Panc1 (cell line): ENCODE measurements around the gene SRRM3. TPM values are rescaled to one million over a fixed set of nuclear protein-coding genes. Genes with fewer than 3 reads are reported as not detected.
A peak's percentile ranks its signal among the peaks of the same experiment; 100 is the strongest.

Source experiments
- ATAC-seq: fragments of 200-7000 bp; cut with Tn5 transposase; 2 replicates; pipeline ENCODE4 v1.9.1; 2020; ENCODE audit warnings: mild to moderate bottlenecking, moderate library complexity
- BruUV-seq: library from RNA; stranded (reverse); fragments of 400-500 nt; replicated peaks from 2 replicates; lab custom pipeline; 2021; lab: Mats Ljungman, UMichigan
- CTCF ChIA-PET: fragments of 300-600 bp; sonication (Branson Sonifier 250); formaldehyde crosslinking; loops from one replicate; lab custom pipeline; 2022; ENCODE audit warnings: antibody characterized with exemption; lab: Charles Lee
- POLR2A ChIA-PET: fragments of 300-600 bp; sonication (Branson Sonifier 250); formaldehyde crosslinking; loops from one replicate; lab custom pipeline; 2022; ENCODE audit warnings: antibody characterized with exemption; lab: Charles Lee
- DNase-seq: peaks from one replicate; pipeline ENCODE4 v3.0.0-alpha.2; 2010; ENCODE audit warnings: low read depth, low spot score
- H3K27ac ChIP-seq: 2 replicates; pipeline ENCODE4 v1.5.1; 2011; ENCODE audit warnings: mild to moderate bottlenecking, low read length, inconsistent platforms
- H3K27me3 ChIP-seq: fragments of 200-500 bp; sonication (Bioruptor generic); 2 replicates; pipeline ENCODE4 v1.6.0; 2014; ENCODE audit warnings: low read length, inconsistent platforms; ENCODE audit not compliant: control insufficient read depth, insufficient read depth
- H3K36me3 ChIP-seq: fragments of 200-500 bp; sonication (Bioruptor generic); 2 replicates; pipeline ENCODE4 v1.5.1; 2014; ENCODE audit warnings: inconsistent platforms, mild to moderate bottlenecking, low read length, moderate library complexity; ENCODE audit not compliant: control insufficient read depth, insufficient read depth
- H3K4me1 ChIP-seq: 2 replicates; pipeline ENCODE4 v1.5.1; 2011; ENCODE audit warnings: inconsistent platforms, mild to moderate bottlenecking, low read length, moderate library complexity; ENCODE audit not compliant: control insufficient read depth, insufficient read depth
- H3K4me3 ChIP-seq, 2 experiments: 2 replicates each; pipeline ENCODE4 v1.5.1; 2011 to 2012; ENCODE audit warnings: low read depth in 2 of 2, low read length in 2 of 2, mild to moderate bottlenecking in 2 of 2, inconsistent platforms in 1 of 2, moderate library complexity in 1 of 2
- H3K9me3 ChIP-seq: fragments of 200-500 bp; sonication (Bioruptor generic); 2 replicates; pipeline ENCODE4 v1.5.1; 2014; ENCODE audit warnings: low read depth, mild to moderate bottlenecking, inconsistent platforms, low read length, moderate library complexity; ENCODE audit not compliant: control insufficient read depth, insufficient read depth
- POLR2AphosphoS5 ChIP-seq: IDR thresholded peaks from 2 replicates; pipeline ENCODE4 v1.6.1; 2012; ENCODE audit warnings: mild to moderate bottlenecking, low read depth, low read length, moderate library complexity
- SIN3A ChIP-seq: IDR thresholded peaks from 2 replicates; pipeline ENCODE4 v1.6.1; 2012; ENCODE audit warnings: low read depth, mild to moderate bottlenecking, low read length, moderate library complexity, borderline replicate concordance; ENCODE audit not compliant: insufficient read depth
- TCF7L2 ChIP-seq: IDR thresholded peaks from 2 replicates; pipeline ENCODE4 v1.6.1; 2011; ENCODE audit warnings: mild to moderate bottlenecking, low read depth, low read length, inconsistent platforms
- in situ Hi-C: cut with HindIII; loops from 2 replicates; pipeline ENCODE4 v1.10.0; 2016; ENCODE audit warnings: low sequenced_read_pairs, low pct_unique_long_range_greater_than_20kb
- intact Hi-C: fragments of 100-400 bp; cut with micrococcal nuclease; formaldehyde crosslinking; loops from one replicate; pipeline ENCODE4 v1.10.0; 2022; ENCODE audit not compliant: unreplicated experiment
- total RNA-seq: library from RNA; stranded (reverse); gene quantifications from one replicate; pipeline ENCODE4 v1.2.1, GENCODE V29; 2021; ENCODE audit not compliant: unreplicated experiment
- TF ChIP-seq, protein P1 (sequence below): fragments of 450-650 bp; IDR thresholded peaks from 2 replicates; pipeline ENCODE4 v1.5.1; 2017; ENCODE audit warnings: mild to moderate bottlenecking
- TF ChIP-seq, protein P2 (sequence below), 2 experiments: IDR thresholded peaks; 2 replicates each; pipeline ENCODE4 v1.6.1; 2011 to 2012; ENCODE audit warnings: low read depth in 2 of 2, control low read depth in 1 of 2, low read length in 1 of 2, mild to moderate bottlenecking in 1 of 2, moderate library complexity in 1 of 2; ENCODE audit not compliant: insufficient read depth in 1 of 2

The SRRM3 gene
- total RNA-seq, 1 experiment from 2014 or later = 8.5 TPM

DNA sequence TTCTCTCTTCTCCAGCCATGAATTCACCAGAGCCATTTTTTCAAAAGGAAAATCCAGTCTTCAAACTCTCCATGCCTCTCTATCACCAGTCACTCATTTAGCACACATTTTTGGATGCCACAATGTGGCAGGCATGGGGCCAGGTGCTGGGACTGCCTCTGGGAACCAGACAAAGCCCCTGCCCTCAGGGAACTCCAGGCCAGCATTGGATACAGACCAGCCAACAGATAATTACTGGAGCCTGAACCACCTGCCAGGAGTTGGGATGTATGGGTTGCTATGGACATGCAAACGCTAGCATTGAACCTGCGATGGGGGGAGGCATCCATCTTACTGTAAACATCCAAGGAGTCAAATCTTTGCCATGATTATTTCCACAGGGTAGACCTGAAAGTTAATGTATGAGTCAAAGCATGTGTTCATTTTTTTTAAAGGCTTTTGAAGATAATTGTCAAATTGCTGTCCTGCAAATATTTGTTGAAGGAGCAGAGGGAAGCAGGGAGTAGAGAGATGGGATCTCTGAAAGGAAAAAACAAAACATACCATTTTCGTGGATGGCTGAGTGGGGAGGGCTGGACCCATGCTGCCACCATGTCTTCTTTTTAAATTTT lies 43.2 kb downstream of the SRRM3 start:
- no peak for ATAC-seq
- no TSS peak for BruUV-seq
- H3K36me3 ChIP-seq = no peaks in the 10 kb centered on the region

DNA sequence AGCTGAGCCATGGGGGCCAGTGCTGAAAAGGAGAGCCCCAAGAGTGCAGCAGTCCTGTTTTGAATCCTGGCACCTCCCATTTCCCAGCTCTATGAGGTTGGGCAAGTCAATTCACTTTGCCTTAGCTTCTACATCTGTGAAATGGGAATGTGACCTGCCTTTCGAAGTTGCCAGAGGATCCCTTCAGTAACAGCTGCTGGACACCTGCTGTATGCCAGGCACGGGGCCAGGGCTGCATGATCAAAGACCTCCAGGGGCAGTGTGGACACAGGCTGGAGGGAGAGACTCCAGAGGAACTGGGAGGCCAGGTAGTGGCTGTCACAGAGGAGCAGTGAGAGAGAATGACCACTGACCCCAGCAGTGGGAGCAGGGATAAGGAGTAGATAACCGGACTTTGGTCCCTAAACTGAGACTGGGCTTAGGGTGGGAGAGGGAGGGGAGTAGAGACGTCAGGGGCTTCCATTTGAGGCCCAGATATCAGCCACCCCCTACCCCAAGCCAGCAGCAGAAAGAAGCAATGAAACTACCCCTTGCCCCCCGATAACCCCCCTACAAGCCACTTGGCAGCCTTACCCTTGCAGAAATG lies 45.2 kb downstream of the SRRM3 start:
- Histone ChIP-seq H3K27ac (no peak overlapping the region), H3K36me3 (no peaks in the 10 kb centered on the region), H3K4me1 (no peaks in the 10 kb centered on the region), H3K9me3 (no peaks in the 10 kb centered on the region), H3K4me3 (no peak overlapping the region), H3K27me3 (no peaks in the 10 kb centered on the region)
- CTCF ChIA-PET = no interaction called here
- intact Hi-C loops = no loop called here
- TF ChIP-seq, protein P1, sequence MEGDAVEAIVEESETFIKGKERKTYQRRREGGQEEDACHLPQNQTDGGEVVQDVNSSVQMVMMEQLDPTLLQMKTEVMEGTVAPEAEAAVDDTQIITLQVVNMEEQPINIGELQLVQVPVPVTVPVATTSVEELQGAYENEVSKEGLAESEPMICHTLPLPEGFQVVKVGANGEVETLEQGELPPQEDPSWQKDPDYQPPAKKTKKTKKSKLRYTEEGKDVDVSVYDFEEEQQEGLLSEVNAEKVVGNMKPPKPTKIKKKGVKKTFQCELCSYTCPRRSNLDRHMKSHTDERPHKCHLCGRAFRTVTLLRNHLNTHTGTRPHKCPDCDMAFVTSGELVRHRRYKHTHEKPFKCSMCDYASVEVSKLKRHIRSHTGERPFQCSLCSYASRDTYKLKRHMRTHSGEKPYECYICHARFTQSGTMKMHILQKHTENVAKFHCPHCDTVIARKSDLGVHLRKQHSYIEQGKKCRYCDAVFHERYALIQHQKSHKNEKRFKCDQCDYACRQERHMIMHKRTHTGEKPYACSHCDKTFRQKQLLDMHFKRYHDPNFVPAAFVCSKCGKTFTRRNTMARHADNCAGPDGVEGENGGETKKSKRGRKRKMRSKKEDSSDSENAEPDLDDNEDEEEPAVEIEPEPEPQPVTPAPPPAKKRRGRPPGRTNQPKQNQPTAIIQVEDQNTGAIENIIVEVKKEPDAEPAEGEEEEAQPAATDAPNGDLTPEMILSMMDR = no peak
- TF ChIP-seq, protein P2, sequence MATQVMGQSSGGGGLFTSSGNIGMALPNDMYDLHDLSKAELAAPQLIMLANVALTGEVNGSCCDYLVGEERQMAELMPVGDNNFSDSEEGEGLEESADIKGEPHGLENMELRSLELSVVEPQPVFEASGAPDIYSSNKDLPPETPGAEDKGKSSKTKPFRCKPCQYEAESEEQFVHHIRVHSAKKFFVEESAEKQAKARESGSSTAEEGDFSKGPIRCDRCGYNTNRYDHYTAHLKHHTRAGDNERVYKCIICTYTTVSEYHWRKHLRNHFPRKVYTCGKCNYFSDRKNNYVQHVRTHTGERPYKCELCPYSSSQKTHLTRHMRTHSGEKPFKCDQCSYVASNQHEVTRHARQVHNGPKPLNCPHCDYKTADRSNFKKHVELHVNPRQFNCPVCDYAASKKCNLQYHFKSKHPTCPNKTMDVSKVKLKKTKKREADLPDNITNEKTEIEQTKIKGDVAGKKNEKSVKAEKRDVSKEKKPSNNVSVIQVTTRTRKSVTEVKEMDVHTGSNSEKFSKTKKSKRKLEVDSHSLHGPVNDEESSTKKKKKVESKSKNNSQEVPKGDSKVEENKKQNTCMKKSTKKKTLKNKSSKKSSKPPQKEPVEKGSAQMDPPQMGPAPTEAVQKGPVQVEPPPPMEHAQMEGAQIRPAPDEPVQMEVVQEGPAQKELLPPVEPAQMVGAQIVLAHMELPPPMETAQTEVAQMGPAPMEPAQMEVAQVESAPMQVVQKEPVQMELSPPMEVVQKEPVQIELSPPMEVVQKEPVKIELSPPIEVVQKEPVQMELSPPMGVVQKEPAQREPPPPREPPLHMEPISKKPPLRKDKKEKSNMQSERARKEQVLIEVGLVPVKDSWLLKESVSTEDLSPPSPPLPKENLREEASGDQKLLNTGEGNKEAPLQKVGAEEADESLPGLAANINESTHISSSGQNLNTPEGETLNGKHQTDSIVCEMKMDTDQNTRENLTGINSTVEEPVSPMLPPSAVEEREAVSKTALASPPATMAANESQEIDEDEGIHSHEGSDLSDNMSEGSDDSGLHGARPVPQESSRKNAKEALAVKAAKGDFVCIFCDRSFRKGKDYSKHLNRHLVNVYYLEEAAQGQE (IDR thresholded peaks at IDR 0.05; ENCODE audit: insufficient read depth in 1 of 2, low read depth in 2 of 2, low read length in 1 of 2) = no peak
- TF ChIP-seq TCF7L2 (no peak), SIN3A (no peak), POLR2AphosphoS5 (no peak)
- no TSS peak for BruUV-seq
- ATAC-seq = peak; percentile 47; the same call in 1 of the 2 replicates
- no peak for DNase-seq
- in situ Hi-C loops = no loop called here
- POLR2A ChIA-PET = no interaction called here

More for the DNA sequence above, 43.2 kb downstream of the SRRM3 start:
- no peak for DNase-seq
- H3K27me3 ChIP-seq = no peaks in the 10 kb centered on the region
- no peak overlapping the region for H3K27ac ChIP-seq
- ChIA-PET POLR2A (no interaction called here), CTCF (no interaction called here)
- TF ChIP-seq TCF7L2 (no peak), POLR2AphosphoS5 (no peak), SIN3A (no peak)
- TF ChIP-seq, protein P2 (IDR thresholded peaks at IDR 0.05; ENCODE audit: insufficient read depth in 1 of 2, low read depth in 2 of 2, low read length in 1 of 2) = no peak
- TF ChIP-seq, protein P1 = no peak
- H3K4me1 ChIP-seq = no peaks in the 10 kb centered on the region
- no peaks in the 10 kb centered on the region for H3K9me3 ChIP-seq
- no peak overlapping the region for H3K4me3 ChIP-seq
- intact Hi-C loops (no loop called here), in situ Hi-C loops (no loop called here)
